Measurements from ENCODE around the gene SH3RF3.

The SH3RF3 gene

DNA sequence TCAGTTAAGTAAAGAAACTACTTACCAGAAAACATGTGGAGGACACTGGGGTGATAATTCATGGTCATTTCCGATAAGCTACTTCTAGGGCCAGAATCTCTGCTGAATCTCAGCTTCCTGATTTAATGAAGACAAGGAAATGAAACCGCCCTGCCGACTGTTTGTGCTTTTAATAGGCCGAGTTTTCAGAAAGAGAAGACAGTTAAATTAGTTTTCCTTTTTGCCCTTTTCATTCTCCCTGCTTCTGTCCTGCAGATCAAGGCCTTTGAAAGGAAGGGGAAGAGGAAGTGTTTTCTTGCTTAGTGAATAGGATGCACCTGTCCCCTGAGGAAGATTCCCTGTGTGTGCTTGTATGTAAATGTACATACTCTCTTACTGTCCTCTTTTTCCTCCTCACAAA is 126.6 kb downstream of the SH3RF3 start:
- no peak overlapping the region for H3K4me3 ChIP-seq (ENCODE audit: low read depth, low read length)
- ChIA-PET POLR2A (no interaction called here), CTCF (no interaction called here)

DNA sequence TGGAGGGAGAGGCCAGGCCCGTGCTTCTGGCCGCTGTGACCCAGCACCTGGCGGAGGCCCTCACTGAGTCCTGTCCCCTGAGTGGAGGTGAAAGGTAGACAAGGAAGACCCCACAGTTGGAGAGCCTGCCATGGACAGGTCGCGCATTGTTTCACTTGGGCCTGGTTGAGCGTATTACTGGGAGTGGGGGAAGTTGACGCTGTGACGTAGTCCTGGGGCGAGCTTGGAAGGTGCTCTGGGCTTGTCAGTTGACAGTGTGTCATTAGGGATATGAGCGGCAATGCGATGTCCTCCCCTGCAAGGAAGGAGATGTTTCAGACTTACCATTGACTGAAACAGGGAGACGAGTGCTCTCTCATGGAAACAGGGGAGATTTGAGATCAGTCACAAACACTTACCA is 127.1 kb downstream of the SH3RF3 start:
- CTCF ChIA-PET = interaction anchor here (1.1 kb wide), 1 partner anchor 234 kb away, joined by 3 read pairs; no protein-coding TSS in a partner anchor
- H3K4me3 ChIP-seq (ENCODE audit: low read depth, low read length) = no peak overlapping the region
- TF ChIP-seq, protein P1, sequence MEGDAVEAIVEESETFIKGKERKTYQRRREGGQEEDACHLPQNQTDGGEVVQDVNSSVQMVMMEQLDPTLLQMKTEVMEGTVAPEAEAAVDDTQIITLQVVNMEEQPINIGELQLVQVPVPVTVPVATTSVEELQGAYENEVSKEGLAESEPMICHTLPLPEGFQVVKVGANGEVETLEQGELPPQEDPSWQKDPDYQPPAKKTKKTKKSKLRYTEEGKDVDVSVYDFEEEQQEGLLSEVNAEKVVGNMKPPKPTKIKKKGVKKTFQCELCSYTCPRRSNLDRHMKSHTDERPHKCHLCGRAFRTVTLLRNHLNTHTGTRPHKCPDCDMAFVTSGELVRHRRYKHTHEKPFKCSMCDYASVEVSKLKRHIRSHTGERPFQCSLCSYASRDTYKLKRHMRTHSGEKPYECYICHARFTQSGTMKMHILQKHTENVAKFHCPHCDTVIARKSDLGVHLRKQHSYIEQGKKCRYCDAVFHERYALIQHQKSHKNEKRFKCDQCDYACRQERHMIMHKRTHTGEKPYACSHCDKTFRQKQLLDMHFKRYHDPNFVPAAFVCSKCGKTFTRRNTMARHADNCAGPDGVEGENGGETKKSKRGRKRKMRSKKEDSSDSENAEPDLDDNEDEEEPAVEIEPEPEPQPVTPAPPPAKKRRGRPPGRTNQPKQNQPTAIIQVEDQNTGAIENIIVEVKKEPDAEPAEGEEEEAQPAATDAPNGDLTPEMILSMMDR (IDR thresholded peaks at IDR 0.05; ENCODE audit: insufficient read depth, low read length, missing control alignments) = no peak
- no peak for DNase-seq (ENCODE audit: low read depth, low spot score)
- POLR2A ChIA-PET = no interaction called here

More for the DNA sequence above, 126.6 kb downstream of the SH3RF3 start:
- no peak for DNase-seq (ENCODE audit: low read depth, low spot score)
- TF ChIP-seq, protein P1 (IDR thresholded peaks at IDR 0.05; ENCODE audit: insufficient read depth, low read length, missing control alignments) = no peak

DNA sequence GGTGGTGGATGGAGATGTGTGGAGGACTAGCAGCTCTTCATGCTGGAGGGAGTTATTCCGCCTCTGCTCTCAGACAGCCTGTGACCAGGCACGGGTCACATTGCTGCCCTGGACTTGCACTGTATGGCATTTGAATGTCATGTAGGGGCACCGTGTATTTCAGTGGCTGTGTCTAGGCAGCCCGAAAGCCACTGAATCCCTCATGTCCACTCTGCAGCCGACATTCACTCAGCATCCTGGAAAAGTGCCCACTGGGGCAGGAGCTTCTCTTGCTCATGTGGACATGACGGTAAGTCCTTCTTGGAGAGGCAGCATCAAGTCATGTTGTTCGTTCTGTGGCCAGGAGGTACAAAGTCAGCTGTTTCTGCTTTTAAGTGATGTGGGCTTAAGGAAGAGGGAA is 127.9 kb downstream of the SH3RF3 start:
- ChIA-PET CTCF (interaction anchor here (1.1 kb wide), 2 partner anchors 233 to 254 kb away, joined by 3 read pairs; no protein-coding TSS in a partner anchor), POLR2A (no interaction called here)
- TF ChIP-seq, protein P1 (IDR thresholded peaks at IDR 0.05; ENCODE audit: insufficient read depth, low read length, missing control alignments) = no peak
- DNase-seq (ENCODE audit: low read depth, low spot score) = no peak
- no peak overlapping the region for H3K4me3 ChIP-seq (ENCODE audit: low read depth, low read length)

DNA sequence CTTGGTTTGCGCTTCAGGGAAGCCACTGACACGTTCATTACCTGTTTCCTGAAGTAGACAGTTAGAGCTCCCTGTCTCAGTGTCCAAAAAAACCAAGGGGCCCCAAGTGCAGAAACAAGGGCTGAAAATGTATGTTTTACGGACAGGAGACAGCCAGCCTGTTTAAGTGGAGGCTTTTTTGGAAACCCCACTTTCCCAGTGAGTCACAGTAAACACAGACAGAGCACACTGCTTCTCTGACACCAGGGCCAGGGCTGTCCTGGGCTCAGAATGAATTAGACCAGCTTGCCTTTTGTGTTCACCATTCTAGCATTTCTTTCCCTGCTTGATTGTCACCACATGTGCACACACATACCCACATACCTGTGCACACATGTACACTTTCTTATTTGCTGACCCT is 128.6 kb downstream of the SH3RF3 start:
- no peak for DNase-seq (ENCODE audit: low read depth, low spot score)
- TF ChIP-seq, protein P1 (IDR thresholded peaks at IDR 0.05; ENCODE audit: insufficient read depth, low read length, missing control alignments) = no peak
- ChIA-PET POLR2A (no interaction called here), CTCF (interaction anchor here (1.1 kb wide), 1 partner anchor 253 kb away, joined by 3 read pairs; no protein-coding TSS in a partner anchor)
- H3K4me3 ChIP-seq (ENCODE audit: low read depth, low read length) = no peak overlapping the region

DNA sequence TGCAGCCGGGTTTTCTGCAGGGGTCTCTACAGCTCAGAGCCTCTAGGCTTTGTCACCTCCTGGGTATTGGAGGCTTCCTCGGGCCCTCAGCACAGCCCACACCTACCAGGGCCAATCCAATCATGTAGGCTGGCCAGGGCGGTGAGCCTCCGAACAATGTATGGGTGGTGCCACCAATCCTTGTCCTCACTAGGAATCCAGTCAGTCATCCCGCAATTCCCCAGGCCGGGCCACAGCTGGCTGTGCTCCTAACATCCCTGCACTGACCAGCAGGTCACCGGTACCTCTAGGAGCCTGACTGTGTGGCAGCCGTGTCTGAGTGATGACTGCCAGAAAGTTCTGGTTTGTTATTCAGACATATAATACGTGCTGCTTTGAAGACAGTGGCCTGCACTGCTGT is 129.4 kb downstream of the SH3RF3 start:
- ChIA-PET CTCF (no interaction called here), POLR2A (no interaction called here)
- TF ChIP-seq, protein P1 (IDR thresholded peaks at IDR 0.05; ENCODE audit: insufficient read depth, low read length, missing control alignments) = no peak
- no peak overlapping the region for H3K4me3 ChIP-seq (ENCODE audit: low read depth, low read length)
- no peak for DNase-seq (ENCODE audit: low read depth, low spot score)

DNA sequence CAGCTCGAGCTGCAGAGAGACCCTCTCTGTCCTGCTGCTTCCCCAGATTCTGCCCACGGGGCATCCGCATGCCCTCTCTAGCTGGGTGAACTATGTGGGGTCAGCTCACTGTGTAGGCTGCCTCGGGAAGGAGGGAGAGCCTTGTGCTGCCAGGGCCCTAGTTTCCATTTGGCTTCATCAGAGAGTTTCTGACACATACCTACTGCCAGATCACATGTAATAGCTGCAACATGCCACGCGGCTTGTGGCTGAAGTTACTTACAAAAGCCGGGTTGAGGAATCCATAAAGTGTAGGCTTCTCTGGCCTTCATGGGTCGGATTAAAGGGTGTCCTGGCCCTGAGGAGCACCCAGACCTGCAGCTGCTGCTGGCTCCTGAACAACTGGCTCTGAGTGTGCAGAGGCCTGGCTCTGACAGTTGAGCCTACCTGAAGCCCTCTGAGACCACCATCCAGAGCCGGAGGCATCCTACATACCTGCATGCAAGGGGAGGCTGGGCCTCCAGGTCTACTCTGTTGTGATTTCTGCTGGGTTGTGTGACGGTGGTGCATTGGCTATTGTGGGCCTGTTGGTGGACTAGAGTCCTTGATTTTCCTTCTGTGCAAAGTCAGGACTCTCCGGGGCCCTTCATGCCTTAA is 130.0 kb downstream of the SH3RF3 start:
- ChIA-PET POLR2A (no interaction called here), CTCF (no interaction called here)
- no peak for DNase-seq (ENCODE audit: low read depth, low spot score)
- TF ChIP-seq, protein P1 (IDR thresholded peaks at IDR 0.05; ENCODE audit: insufficient read depth, low read length, missing control alignments) = no peak
- H3K4me3 ChIP-seq (ENCODE audit: low read depth, low read length) = no peak overlapping the region

Data from AG04449 (cell line).